Lower leg skin (tissue), 4 donors: Measurements from ENCODE around the gene KCNMA1. TPM values are rescaled to one million over a fixed set of nuclear protein-coding genes. Genes with fewer than 3 reads are reported as not detected.

ENCODE experiments used
- DNase-seq, 2 donors: peaks; one replicate each; pipeline ENCODE4 v3.0.0-alpha.2; 2019; ENCODE audit warnings: low spot score in 2 of 2
- H3K4me3 ChIP-seq: fragments of 200-600 bp; sonication (generic); 2 replicates; pipeline ENCODE4 v1.5.1; 2017; ENCODE audit warnings: mild to moderate bottlenecking, low read depth; ENCODE audit not compliant: poor library complexity, severe bottlenecking
- CTCF ChIP-seq, 3 donors: fragments of 450-650 bp; IDR thresholded peaks; one replicate each; pipeline ENCODE4 v1.5.1; 2016; ENCODE audit warnings: antibody characterized with exemption in 3 of 3, mild to moderate bottlenecking in 3 of 3, moderate library complexity in 2 of 3
- POLR2A ChIP-seq, 2 donors: fragments of 450-650 bp; IDR thresholded peaks; one replicate each; pipeline ENCODE4 v1.6.1; 2016 to 2017; ENCODE audit warnings: antibody characterized with exemption in 2 of 2, mild to moderate bottlenecking in 1 of 2, moderate library complexity in 1 of 2
- WGBS, 2 donors: methylation state at CpG; one replicate each; pipeline ENCODE4 v1.1.5; 2018; 5-methylcytosine and 5-hydroxymethylcytosine counted together
- intact Hi-C: fragments of 100-400 bp; cut with DNase I; formaldehyde crosslinking; loops from one replicate; pipeline ENCODE4 v1.15.0; 2023; ENCODE audit warnings: low total_unique reads
- total RNA-seq, 4 donors: library from RNA; depleted of rRNA; stranded (reverse); fragments of >200 nt; gene quantifications; one replicate each; pipeline ENCODE4 v1.1.0, GENCODE V29; 2016

Gene KCNMA1
- total RNA-seq, 4 donors from 2014 or later = 4.1 to 9.9 (median 6.5) TPM

- TF ChIP-seq CTCF (IDR thresholded peaks at IDR 0.05) (no peak), POLR2A (IDR thresholded peaks at IDR 0.05) (no peak)
- intact Hi-C loops = no loop called here
- DNase-seq = no peak
- 78 to 86% methylated on average over 5 of the region's 5 CpGs for WGBS, 2 donors
- H3K4me3 ChIP-seq = no peak overlapping the region
Measured at GRCh38 chr10:77073663-77073960, 564.0 kb downstream of the KCNMA1 start.

- peak; percentile 42 to 88 for DNase-seq
- intact Hi-C loops = no loop called here
- TF ChIP-seq POLR2A (IDR thresholded peaks at IDR 0.05) = no peak
- TF ChIP-seq CTCF (IDR thresholded peaks at IDR 0.05) = no peak
- 52 to 56% methylated on average over 13 of the region's 13 CpGs for WGBS, 2 donors
- H3K4me3 ChIP-seq = no peak overlapping the region
Measured at GRCh38 chr10:77072836-77073662, 564.6 kb downstream of the KCNMA1 start.

- H3K4me3 ChIP-seq = no peak overlapping the region
- intact Hi-C loops = no loop called here
- no peak for DNase-seq
- 72 to 78% methylated on average over 10 of the region's 10 CpGs for WGBS, 2 donors
- TF ChIP-seq POLR2A (IDR thresholded peaks at IDR 0.05) (no peak), CTCF (IDR thresholded peaks at IDR 0.05) (no peak)
Measured at GRCh38 chr10:77072361-77072835, 565.2 kb downstream of the KCNMA1 start.

- WGBS, 2 donors = 59 to 79% methylated on average over 3 of the region's 3 CpGs
- DNase-seq = no peak
- TF ChIP-seq POLR2A (IDR thresholded peaks at IDR 0.05) = no peak
- no peak for TF ChIP-seq CTCF (IDR thresholded peaks at IDR 0.05)
- intact Hi-C loops = no loop called here
- no peak overlapping the region for H3K4me3 ChIP-seq
Measured at GRCh38 chr10:77071956-77072355, 565.7 kb downstream of the KCNMA1 start.

GRCh38 chr10:77071001-77071511, 566.6 kb downstream of the KCNMA1 start:
- intact Hi-C loops = no loop called here
- TF ChIP-seq CTCF (IDR thresholded peaks at IDR 0.05) = no peak
- TF ChIP-seq POLR2A (IDR thresholded peaks at IDR 0.05) = no peak
- no peak overlapping the region for H3K4me3 ChIP-seq
- WGBS, 2 donors = 50 to 78% methylated on average over 4 of the region's 4 CpGs
- peak; percentile 51 to 91 for DNase-seq
